Esophagus mucosa (tissue), 1 donor: ENCODE data around the gene ZPBP. TPM values are rescaled to one million over a fixed set of nuclear protein-coding genes. Genes with fewer than 3 reads are reported as not detected.
"Not testable (repeated sequence)": the region's sequence is repeated elsewhere in the genome, so short reads cannot be mapped to it uniquely, and the experiment has no call there.

Source experiments
- ATAC-seq: fragments of 200-7000 bp; cut with Tn5 transposase; one replicate; pipeline ENCODE4 v1.9.1; 2020
- total RNA-seq: library from RNA; stranded (reverse); gene quantifications from one replicate; pipeline ENCODE4 v1.2.4, GENCODE V29; 2023
- donor health status: DM: yes; HTN: yes; CAD: no.

ZPBP gene
- total RNA-seq, 1 donor from 2014 or later = not detected

GRCh38 chr7:50041165-50041564 is 51.9 kb downstream of the ZPBP start:
- ATAC-seq = not testable (repeated sequence)

DNA sequence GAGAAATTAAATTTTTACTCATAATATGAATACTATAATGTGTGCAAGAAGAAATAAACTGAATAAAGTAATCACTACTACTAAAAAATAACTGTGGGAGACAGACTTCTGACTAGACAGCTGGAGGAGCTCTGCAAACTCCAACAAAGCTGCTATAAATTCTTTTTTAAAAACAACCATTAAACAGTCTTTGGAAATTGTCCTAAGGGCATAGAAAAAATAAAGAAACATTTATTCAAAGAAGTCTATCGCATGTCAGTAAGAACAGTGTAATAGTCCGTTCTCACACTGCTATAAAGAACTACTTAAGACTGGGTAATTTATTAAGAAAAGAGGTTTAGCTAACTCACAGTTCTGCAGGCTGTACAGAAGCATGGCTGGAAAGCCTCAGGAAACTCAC is 56.0 kb downstream of the ZPBP start:
- no peak for ATAC-seq

GRCh38 chr7:50022991-50023390 is 70.1 kb downstream of the ZPBP start:
- ATAC-seq = no peak

DNA sequence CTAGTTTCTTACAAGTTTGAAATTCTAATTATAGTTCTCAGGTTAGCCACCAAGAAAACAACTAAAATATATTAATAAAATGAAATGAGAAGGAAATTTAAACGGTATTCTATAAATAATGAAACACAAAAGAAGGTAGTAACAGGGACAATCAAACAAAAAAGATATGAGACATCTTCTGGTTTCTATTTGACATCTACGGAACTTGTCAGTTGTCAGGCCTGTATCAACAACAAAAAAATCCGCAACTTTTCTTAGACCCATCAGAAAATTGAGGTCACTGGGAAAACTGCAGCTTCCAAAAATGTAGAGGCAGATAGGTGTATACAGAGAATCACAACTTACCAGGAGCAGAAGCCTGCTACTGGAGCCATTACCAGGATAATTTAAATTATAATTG is 70.6 kb downstream of the ZPBP start:
- no peak for ATAC-seq

DNA sequence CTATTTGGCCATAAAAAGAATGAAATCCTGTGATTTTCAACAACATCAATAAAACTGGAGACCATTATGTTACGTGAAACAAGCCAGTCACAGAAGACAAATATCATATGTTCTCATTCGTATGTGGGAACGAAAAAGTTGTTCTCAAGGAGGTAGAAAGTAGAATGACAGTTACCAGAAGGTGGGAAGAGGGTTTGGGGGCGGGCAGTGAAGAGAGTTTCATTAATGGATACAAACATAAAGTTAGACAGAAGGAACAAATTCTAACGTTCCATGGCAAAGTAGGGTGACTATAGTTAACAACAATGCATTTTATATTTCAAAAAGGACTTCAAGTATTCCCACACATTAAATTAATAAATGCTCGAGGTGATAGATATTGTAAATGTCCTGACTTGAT is 97.4 kb downstream of the ZPBP start:
- no peak for ATAC-seq

GRCh38 chr7:49986191-49986590 is 106.9 kb downstream of the ZPBP start:
- ATAC-seq = no peak

DNA sequence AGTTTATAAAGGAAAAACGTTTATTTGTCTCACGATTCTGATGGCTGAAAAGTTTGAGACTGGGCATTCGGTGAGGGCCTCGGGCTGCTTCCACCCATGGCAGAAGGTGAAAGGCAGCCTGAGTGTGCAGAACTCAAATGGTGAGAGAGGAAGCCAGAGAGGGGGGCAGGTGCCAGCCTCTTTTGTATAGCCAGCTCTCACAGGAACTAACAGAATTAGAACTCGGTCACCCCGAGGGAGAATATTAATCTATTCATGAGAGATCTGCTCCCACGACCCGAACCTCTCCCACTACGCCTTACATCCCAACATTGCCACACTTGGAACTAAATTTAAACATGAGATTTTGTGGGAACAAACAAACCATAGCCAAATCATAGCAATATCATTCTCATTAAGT is 112.6 kb downstream of the ZPBP start:
- ATAC-seq = no peak

GRCh38 chr7:49976238-49976637 is 116.8 kb downstream of the ZPBP start:
- ATAC-seq = no peak

DNA sequence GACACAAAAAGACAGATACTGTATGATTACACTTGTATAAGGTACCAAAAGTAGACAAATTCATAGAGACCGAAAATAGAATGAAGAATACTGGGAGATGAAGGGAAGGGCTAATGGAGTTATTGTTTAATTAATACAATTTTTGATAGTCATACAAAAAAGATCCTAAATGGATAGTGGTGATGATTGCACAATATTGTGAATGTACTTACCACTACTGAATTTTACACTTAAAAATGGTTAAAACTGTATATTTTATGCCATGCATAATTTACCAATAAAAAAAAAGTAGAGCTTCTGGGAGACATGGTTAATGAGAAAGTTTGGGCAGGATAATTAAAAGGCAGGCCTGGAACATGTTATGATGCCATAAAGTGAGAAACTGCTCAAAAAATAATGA is 119.0 kb downstream of the ZPBP start:
- ATAC-seq = no peak

DNA sequence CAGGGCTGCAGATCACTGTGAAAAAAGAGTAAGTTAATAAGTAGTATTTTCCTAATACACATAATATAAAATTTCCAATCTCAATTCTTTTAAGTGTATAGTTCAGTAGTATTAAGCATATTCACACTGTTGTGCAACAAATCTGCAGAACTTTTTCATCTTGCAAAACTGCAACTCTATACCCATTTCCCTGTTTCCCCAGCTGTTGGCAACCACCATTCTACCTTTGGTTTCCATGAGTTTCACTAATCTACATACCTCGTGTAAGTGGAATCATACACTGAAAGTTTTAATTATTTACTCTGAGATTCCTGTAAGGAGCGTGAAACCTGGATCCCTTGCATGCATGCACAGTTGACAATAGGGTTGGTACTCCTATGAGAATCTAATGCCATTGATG is 155.4 kb downstream of the ZPBP start:
- no peak for ATAC-seq

DNA sequence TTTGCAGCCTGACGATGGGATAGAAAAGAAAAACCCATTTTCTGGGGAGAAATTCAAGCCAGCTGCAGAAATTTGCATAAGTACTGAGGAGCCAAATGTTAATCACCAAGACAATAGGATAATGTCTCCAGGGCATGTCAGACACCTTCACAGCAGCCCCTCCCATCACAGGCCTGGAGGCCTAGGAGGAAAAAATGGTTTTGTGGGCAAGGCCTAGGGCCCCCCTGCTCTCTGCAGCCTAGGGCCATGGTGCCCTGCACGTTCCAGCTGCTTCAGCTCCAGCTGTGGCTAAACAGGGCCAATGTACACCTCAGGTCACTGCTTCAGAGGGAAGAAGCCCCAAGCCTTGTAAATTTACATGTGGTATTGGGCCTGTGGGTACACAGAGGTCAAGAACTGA is 161.4 kb downstream of the ZPBP start:
- ATAC-seq = no peak

- no peak for ATAC-seq
Observed at GRCh38 chr7:49928787-49929186, 164.3 kb downstream of the ZPBP start.

DNA sequence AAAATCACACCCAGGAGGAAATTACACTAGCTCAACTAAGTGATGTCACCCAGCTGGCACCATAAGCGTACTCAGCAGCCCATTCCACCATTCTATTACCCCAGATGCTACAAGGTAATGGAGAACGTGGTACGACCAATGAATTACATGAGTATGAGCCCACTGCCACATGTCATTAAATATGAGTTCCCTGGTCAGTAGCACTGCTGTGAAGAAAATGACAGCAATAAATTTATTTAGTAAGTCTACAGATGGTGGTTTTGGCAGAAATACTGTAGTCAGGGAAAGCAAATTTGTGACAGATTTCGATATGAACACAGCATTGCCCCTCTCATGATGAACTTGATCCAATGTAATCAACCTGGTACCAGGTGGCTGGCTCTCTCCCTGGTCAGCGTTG is 165.4 kb downstream of the ZPBP start:
- no peak for ATAC-seq

DNA sequence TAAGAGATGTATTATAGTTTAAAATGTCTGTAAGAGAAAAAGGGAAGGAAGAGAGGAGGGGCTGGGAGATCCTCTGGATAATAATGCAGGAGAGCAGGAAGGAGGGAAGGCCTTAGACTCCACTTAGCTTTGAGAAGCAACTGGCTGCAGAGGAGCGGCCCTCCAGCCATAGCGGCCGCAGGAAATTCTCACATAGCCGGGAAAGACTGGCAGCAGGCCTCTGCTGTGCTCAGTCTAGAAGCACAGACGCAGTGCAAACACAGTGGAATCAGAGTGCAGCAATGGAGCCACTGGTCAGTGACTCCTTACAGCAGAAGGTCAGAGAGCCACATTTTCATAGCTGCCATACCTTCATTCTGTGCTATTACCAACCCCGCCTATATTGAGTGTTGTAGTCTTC is 166.3 kb downstream of the ZPBP start:
- no peak for ATAC-seq

- no peak for ATAC-seq
Observed at GRCh38 chr7:49911909-49912308, 181.1 kb downstream of the ZPBP start.

- no peak for ATAC-seq
Observed at GRCh38 chr7:49894543-49894942, 198.5 kb downstream of the ZPBP start.

- ATAC-seq = no peak
Observed at GRCh38 chr7:49893131-49893530, 199.9 kb downstream of the ZPBP start.

GRCh38 chr7:49892481-49892880 is 200.6 kb downstream of the ZPBP start:
- ATAC-seq = no peak

Other genes starting within 250 kb of the ZPBP start
- 2.1 TPM for gene IKZF1, start 211.5 kb upstream of the ZPBP start, total RNA-seq